Neural cell (in vitro differentiated cells): ENCODE data around the gene SLC13A2. TPM values are rescaled to one million over a fixed set of nuclear protein-coding genes. Genes with fewer than 3 reads are reported as not detected.

Experiments used
- H2AFZ ChIP-seq: fragments of 200-600, 300-800 bp; sonication (generic), shearing (Covaris generic); 2 replicates; pipeline ENCODE4 v1.6.0; 2014; ENCODE audit warnings: low read depth, mild to moderate bottlenecking, antibody characterized with exemption, low read length, moderate library complexity
- H3F3A ChIP-seq: fragments of 200-600 bp; shearing (Covaris generic); 2 replicates; pipeline ENCODE4 v1.6.1; 2016; ENCODE audit warnings: mild to moderate bottlenecking, moderate library complexity, mixed read lengths, antibody characterized with exemption, low read length; ENCODE audit not compliant: insufficient read depth, poor library complexity, severe bottlenecking
- H3K27ac ChIP-seq: fragments of 200-600, 300-800 bp; sonication (generic), shearing (Covaris generic); 2 replicates; pipeline ENCODE4 v1.5.1; 2014; ENCODE audit warnings: mild to moderate bottlenecking, low read length, moderate library complexity
- H3K27me3 ChIP-seq: fragments of 300-800, 200-600 bp; sonication (generic), shearing (Covaris generic); 2 replicates; pipeline ENCODE4 v1.6.0; 2014; ENCODE audit warnings: mild to moderate bottlenecking, low read depth, low read length, moderate library complexity; ENCODE audit not compliant: insufficient read depth
- H3K36me3 ChIP-seq: fragments of 300-800, 200-600 bp; sonication (generic), shearing (Covaris generic); 2 replicates; pipeline ENCODE4 v1.5.1; 2014; ENCODE audit warnings: mild to moderate bottlenecking, antibody characterized with exemption, low read length, moderate library complexity; ENCODE audit not compliant: insufficient read depth
- H3K4me2 ChIP-seq: fragments of 300-800, 200-600 bp; sonication (generic), shearing (Covaris generic); 2 replicates; pipeline ENCODE4 v1.6.0; 2014; ENCODE audit warnings: mild to moderate bottlenecking, low read length
- H3K4me3 ChIP-seq: fragments of 300-800, 200-600 bp; sonication (generic), shearing (Covaris generic); 2 replicates; pipeline ENCODE4 v1.5.1; 2014; ENCODE audit warnings: mild to moderate bottlenecking, low read length, moderate library complexity
- H3K79me2 ChIP-seq: fragments of 200-600 bp; shearing (Covaris generic); replicated peaks from 2 replicates; pipeline ENCODE4 v1.6.0; 2014; ENCODE audit warnings: mild to moderate bottlenecking, low read length, moderate library complexity; ENCODE audit not compliant: insufficient read depth
- H3K9ac ChIP-seq: fragments of 300-800, 200-600 bp; sonication (generic), shearing (Covaris generic); 2 replicates; pipeline ENCODE4 v1.6.1; 2016; ENCODE audit warnings: mild to moderate bottlenecking, low read length, mixed read lengths
- H3K9me2 ChIP-seq: fragments of 200-600 bp; shearing (Covaris generic); 2 replicates; pipeline ENCODE4 v1.6.1; 2016; ENCODE audit warnings: mild to moderate bottlenecking, low read length, mixed read lengths; ENCODE audit not compliant: insufficient read depth
- H3K9me3 ChIP-seq: fragments of 200-600, 300-800 bp; sonication (generic), shearing (Covaris generic); 2 replicates; pipeline ENCODE4 v1.6.1; 2016; ENCODE audit warnings: mild to moderate bottlenecking, mixed run types, low read length, moderate library complexity, mixed read lengths
- H4K20me1 ChIP-seq: fragments of 200-600 bp; shearing (Covaris generic); 2 replicates; pipeline ENCODE4 v1.6.1; 2016; ENCODE audit warnings: mild to moderate bottlenecking, mixed run types; ENCODE audit not compliant: insufficient read depth
- EP300 ChIP-seq: fragments of 450-650 bp; conservative IDR thresholded peaks from 2 replicates; pipeline ENCODE4 v1.6.1; 2014; ENCODE audit warnings: antibody characterized with exemption, mild to moderate bottlenecking, moderate library complexity; ENCODE audit not compliant: poor library complexity, severe bottlenecking
- EZH2 ChIP-seq: fragments of 200-600, 300-800 bp; shearing (Covaris generic), sonication (generic); IDR thresholded peaks from 2 replicates; pipeline ENCODE4 v1.6.1; 2014; ENCODE audit warnings: antibody characterized with exemption, low read length, borderline replicate concordance, mild to moderate bottlenecking; ENCODE audit not compliant: insufficient read depth, poor library complexity, severe bottlenecking
- MXI1 ChIP-seq: fragments of 450-650 bp; conservative IDR thresholded peaks from 2 replicates; pipeline ENCODE4 v1.6.1; 2014; ENCODE audit warnings: antibody characterized with exemption, mild to moderate bottlenecking; ENCODE audit not compliant: poor library complexity, severe bottlenecking
- POLR2AphosphoS5 ChIP-seq: IDR thresholded peaks from 2 replicates; pipeline ENCODE4 v1.6.1; 2012
- RAD21 ChIP-seq: fragments of 450-650 bp; conservative IDR thresholded peaks from 2 replicates; pipeline ENCODE4 v1.6.1; 2014; ENCODE audit warnings: antibody characterized with exemption, mild to moderate bottlenecking, moderate library complexity
- SMC3 ChIP-seq: fragments of 450-650 bp; conservative IDR thresholded peaks from 2 replicates; pipeline ENCODE4 v1.6.1; 2014; ENCODE audit warnings: antibody characterized with exemption, mild to moderate bottlenecking, moderate library complexity; ENCODE audit not compliant: poor library complexity
- TAF1 ChIP-seq: IDR thresholded peaks from 2 replicates; pipeline ENCODE4 v1.6.1; 2012; ENCODE audit warnings: low read depth
- polyA plus RNA-seq: library from polyadenylated mRNA; depleted of rRNA; stranded (reverse); fragments of >200 nt; gene quantifications from 2 replicates; pipeline ENCODE4 v1.2.3, GENCODE V29; 2014
- TF ChIP-seq, protein P1 (sequence below): fragments of 450-650 bp; IDR thresholded peaks from 2 replicates; pipeline ENCODE4 v1.5.1; 2014; ENCODE audit warnings: antibody characterized with exemption, mild to moderate bottlenecking, moderate library complexity; ENCODE audit not compliant: poor library complexity, severe bottlenecking
- TF ChIP-seq, protein P2 (sequence below): IDR thresholded peaks from 2 replicates; pipeline ENCODE4 v1.6.1; 2012; ENCODE audit warnings: borderline replicate concordance

SLC13A2 gene
- polyA plus RNA-seq, 1 donor from 2014 or later: not detected

DNA sequence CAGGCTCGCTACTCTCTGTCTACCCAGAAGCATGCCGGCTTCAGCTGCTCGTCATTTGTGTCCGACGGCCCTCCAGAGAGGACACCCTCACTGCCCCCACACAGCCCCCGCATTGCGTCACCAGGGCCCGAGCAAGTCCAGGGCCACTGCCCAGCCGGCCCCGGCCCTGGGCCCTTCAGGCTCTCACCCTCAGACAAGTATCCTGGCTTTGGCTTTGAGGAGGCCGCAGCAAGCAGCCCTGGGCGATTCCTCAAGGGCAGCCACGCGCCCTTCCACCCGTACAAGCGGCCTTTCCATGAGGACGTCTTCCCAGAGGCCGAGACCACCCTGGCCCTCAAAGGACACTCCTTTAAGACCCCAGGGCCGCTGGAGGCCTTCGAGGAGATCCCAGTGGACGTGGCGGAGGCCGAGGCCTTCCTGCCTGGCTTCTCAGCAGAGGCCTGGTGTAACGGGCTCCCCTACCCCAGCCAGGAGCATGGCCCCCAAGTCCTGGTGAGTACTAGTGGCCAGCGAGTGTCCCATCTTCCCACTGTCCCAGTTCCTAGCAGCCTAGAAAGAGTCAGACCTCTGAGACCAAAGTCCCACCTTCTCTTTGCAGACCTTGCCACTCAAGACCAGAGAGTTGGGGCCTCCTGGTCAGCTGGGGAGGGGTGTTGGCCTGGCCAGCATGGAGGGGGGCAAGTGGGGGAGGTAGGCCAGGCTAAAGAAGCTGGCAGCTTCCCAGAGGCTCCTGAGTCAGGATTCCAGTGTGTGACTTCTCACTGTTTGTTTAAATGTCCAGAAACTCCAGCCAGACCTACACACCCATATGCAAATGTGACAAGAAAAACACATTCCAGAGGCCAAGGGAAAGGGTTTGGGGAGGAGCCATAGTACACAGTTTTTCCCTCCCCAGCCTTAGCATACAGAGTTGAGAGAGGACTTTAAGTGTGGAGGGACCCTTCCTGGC is 51.3 kb downstream of the SLC13A2 start:
- Histone ChIP-seq H3K9ac (no peak overlapping the region), H3K9me2 (no peaks in the 10 kb centered on the region), H3F3A (no peaks in the 10 kb centered on the region), H3K4me3 (no peak overlapping the region), H3K36me3 (no peaks in the 10 kb centered on the region), H3K27ac (no peak overlapping the region), H3K79me2 (no peaks in the 10 kb centered on the region), H4K20me1 (no peaks in the 10 kb centered on the region), H2AFZ (no peak overlapping the region), H3K4me2 (no peak overlapping the region), H3K27me3 (no peaks in the 10 kb centered on the region), H3K9me3 (no peaks in the 10 kb centered on the region)
- TF ChIP-seq EZH2 (no peak), MXI1 (no peak), RAD21 (no peak), EP300 (no peak), POLR2AphosphoS5 (no peak), TAF1 (no peak), SMC3 (no peak)
- TF ChIP-seq, protein P1, sequence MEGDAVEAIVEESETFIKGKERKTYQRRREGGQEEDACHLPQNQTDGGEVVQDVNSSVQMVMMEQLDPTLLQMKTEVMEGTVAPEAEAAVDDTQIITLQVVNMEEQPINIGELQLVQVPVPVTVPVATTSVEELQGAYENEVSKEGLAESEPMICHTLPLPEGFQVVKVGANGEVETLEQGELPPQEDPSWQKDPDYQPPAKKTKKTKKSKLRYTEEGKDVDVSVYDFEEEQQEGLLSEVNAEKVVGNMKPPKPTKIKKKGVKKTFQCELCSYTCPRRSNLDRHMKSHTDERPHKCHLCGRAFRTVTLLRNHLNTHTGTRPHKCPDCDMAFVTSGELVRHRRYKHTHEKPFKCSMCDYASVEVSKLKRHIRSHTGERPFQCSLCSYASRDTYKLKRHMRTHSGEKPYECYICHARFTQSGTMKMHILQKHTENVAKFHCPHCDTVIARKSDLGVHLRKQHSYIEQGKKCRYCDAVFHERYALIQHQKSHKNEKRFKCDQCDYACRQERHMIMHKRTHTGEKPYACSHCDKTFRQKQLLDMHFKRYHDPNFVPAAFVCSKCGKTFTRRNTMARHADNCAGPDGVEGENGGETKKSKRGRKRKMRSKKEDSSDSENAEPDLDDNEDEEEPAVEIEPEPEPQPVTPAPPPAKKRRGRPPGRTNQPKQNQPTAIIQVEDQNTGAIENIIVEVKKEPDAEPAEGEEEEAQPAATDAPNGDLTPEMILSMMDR: no peak
- TF ChIP-seq, protein P2, sequence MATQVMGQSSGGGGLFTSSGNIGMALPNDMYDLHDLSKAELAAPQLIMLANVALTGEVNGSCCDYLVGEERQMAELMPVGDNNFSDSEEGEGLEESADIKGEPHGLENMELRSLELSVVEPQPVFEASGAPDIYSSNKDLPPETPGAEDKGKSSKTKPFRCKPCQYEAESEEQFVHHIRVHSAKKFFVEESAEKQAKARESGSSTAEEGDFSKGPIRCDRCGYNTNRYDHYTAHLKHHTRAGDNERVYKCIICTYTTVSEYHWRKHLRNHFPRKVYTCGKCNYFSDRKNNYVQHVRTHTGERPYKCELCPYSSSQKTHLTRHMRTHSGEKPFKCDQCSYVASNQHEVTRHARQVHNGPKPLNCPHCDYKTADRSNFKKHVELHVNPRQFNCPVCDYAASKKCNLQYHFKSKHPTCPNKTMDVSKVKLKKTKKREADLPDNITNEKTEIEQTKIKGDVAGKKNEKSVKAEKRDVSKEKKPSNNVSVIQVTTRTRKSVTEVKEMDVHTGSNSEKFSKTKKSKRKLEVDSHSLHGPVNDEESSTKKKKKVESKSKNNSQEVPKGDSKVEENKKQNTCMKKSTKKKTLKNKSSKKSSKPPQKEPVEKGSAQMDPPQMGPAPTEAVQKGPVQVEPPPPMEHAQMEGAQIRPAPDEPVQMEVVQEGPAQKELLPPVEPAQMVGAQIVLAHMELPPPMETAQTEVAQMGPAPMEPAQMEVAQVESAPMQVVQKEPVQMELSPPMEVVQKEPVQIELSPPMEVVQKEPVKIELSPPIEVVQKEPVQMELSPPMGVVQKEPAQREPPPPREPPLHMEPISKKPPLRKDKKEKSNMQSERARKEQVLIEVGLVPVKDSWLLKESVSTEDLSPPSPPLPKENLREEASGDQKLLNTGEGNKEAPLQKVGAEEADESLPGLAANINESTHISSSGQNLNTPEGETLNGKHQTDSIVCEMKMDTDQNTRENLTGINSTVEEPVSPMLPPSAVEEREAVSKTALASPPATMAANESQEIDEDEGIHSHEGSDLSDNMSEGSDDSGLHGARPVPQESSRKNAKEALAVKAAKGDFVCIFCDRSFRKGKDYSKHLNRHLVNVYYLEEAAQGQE: no peak

DNA sequence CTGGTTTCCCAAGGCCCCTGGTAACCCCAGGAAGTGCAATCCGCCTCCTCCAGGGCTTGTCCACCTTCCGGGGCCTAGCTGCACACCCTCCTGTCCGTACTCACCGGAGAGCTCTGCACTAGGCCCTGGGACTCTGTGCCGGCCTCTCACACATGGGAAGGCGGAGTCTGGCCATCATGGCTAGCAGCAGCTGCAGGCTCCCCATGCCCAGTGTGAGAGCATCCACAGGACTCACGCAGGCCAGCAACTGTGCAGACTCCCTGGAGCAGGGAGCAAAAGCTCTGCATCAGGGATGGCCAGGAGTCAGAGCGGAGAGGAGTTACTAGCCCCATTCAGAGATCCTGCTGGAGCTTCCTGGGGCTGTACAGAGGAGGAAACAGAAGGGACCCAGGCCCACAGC is 52.9 kb downstream of the SLC13A2 start:
- Histone ChIP-seq H3K9me3 (no peaks in the 10 kb centered on the region), H3K4me3 (no peak overlapping the region), H3F3A (no peaks in the 10 kb centered on the region), H4K20me1 (no peaks in the 10 kb centered on the region), H3K27ac (no peak overlapping the region), H2AFZ (no peak overlapping the region), H3K27me3 (no peaks in the 10 kb centered on the region), H3K4me2 (no peak overlapping the region), H3K9ac (no peak overlapping the region), H3K79me2 (no peaks in the 10 kb centered on the region), H3K36me3 (no peaks in the 10 kb centered on the region), H3K9me2 (no peaks in the 10 kb centered on the region)
- TF ChIP-seq POLR2AphosphoS5 (no peak), EP300 (no peak), RAD21 (no peak), MXI1 (no peak), SMC3 (no peak), EZH2 (no peak), TAF1 (no peak)
- TF ChIP-seq, protein P1: no peak
- TF ChIP-seq, protein P2: no peak
